Erythroblast (primary cell): ENCODE data around the gene CLEC4E.

Experiments
- GATA1 ChIP-seq: IDR thresholded peaks from 2 replicates; pipeline ENCODE4 v1.6.1; 2011; ENCODE audit warnings: low read depth, mild to moderate bottlenecking, control low read depth, low read length, moderate library complexity
- POLR2A ChIP-seq: IDR thresholded peaks from 2 replicates; pipeline ENCODE4 v1.6.1; 2011; ENCODE audit warnings: mild to moderate bottlenecking, low read length

DNA sequence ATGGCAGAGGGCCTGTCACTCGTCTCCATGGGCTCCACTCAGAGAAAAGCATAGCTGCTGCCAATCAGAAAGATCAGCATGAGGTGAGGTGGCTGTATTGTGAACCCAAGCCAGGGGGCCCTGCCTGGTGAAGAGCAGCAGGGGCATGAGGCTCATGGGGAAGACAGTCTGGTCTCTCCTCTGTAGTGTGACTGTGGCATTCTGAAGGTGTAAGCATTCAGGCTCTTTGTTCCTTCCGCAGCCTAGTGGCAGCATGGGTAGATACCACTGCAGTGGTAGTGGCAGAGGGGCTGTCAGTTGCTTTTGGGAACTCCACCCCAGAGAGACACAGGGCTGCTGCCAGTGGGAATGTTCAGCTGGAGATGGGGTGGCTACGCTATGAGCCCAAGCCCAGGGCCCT lies 32.5 kb downstream of the CLEC4E start:
- no peak for TF ChIP-seq POLR2A
- no peak for TF ChIP-seq GATA1
